Hindlimb muscle (tissue), 1 donor: ENCODE results near the gene SYNJ2. TPM values are rescaled to one million over a fixed set of nuclear protein-coding genes. Genes with fewer than 3 reads are reported as not detected.
A peak's percentile ranks its signal among the peaks of the same experiment; 100 is the strongest.
"Not testable (repeated sequence)": the region's sequence is repeated elsewhere in the genome, so short reads cannot be mapped to it uniquely, and the experiment has no call there.

Experiments used
- DNase-seq: peaks from one replicate; pipeline ENCODE4 v3.0.0-alpha.2; 2013
- polyA plus RNA-seq: library from polyadenylated mRNA; unstranded; fragments of 120-200 nt; gene quantifications from one replicate; pipeline ENCODE4 v1.2.1, GENCODE V29; 2013; ENCODE audit not compliant: insufficient read length

The SYNJ2 gene
- polyA plus RNA-seq, 1 donor: 9.8 TPM

DNA sequence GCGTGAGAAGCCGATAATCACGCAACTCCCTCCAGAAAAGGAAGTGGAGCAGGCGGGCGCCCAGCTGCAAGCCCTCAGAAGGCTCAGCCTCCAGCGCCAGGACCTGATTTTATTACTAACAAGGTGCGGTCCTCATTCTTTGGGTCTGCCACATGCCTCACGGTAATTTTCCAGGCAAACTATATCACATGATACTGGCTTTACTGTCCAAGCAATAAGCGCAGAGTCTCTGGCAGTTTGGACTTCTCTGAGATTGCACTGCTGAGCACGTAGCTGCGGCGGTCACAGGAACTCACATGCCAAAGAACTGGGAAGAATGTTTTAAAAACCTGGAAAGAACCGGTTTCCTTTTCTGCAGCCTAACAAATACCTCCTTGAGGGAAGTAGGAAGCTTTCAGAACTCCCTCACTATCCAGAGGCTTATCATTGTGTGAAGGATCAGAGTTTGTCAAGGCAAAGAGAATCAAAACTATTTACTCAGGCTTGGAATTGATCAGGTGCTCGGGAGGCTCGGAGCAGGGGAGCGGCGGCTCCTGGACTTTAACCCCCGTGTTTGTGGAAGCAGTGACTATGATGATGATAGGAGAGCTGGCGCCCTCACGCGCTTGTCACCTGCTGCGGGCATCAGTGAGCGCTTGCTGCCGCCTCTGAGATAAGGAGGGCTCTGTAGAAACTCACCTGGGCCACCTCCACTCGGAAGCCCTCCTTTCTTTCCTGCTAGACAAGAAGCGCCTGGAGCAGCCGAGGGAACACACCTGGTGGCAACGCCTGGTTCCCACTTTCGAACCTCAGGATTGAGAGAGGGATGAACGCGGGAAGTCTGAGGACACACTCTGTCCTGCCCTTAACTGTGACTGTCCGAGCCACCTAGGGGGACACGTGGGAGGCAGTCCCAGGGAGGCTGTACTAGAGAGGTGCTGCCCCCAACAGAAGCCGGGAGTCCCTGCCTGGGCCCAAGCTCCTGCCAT is 27.2 kb upstream of the SYNJ2 start:
- DNase-seq: peak; percentile 61

DNA sequence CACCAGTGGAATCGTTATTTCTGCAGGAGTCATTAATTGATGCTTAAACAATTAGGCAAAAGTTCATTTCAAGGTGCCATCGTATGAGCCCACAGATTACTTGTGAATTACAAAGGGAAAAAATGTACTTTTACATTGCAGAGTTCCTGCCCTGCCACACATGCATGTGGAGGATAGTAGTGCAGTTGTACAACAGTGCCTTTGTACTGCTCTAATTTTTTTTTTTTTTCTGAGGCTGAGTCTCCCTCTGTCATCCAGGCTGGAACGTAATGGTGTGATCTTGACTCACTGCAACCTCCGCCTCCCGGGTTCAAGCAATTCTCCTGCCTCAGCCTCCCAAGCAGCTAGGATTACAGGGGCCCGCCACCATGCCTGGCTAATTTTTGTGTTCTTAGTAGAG is 26.0 kb upstream of the SYNJ2 start:
- DNase-seq: no peak

DNA sequence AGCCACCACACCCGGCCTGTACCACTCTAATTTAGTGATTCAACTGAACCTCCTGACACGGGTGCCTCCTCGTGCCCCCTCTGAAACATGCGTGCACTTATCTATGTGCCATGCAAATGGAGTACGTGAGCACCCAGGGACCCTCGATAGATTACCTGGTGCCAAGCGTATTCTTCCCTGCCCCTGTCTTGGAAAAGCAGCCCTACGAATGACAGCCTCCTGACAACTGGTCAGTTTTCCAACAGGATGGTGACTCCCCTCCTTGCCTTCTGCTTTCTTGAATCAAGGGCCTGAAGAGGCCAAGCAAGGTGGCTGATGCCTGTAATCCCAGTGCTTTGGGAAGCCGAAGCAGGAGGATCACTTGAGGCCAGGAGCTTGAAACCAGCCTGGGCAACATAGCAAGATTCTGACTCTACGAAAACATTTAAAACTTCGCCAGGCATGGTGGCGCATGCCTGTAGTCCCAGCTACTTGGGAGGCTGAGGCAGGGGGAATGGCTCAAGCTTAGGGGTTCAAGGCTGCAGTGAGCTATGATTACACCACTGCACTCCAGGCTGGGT is 25.4 kb upstream of the SYNJ2 start:
- no peak for DNase-seq

DNA sequence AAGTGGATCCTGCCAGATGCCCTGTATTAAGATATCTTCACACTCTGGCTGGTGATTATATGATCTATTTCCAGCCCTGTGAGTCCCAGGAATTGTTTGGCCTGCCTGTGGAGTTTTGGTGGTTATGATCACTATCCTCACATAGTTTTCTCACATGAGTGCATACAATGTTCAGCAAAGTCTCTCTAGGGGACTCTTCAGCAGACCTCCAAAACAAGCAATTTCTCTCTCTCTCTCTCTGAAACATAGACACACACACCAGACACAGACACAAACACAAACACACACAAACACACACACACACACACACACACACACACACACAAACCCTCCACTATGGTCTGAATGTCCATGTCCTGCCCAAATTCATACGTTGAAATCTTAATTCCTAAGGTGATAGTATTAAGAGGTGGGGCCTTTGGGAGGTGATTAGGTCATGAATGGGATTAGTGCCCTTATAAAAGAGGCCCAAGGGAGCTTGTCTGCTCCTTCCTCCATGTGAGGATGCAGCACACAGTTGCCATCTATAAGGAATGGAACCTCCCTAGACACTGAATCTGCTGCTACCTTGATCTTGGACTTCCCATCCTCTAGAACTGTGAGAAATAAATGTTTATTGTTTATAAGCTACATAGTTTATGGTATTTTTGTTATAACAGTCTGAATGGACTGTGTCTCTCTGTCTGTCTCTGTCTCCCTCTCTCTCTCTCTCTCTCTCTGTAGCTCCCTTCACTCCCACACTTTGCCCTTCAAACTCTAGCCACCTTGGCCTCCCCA is 22.0 kb upstream of the SYNJ2 start:
- no peak for DNase-seq

DNA sequence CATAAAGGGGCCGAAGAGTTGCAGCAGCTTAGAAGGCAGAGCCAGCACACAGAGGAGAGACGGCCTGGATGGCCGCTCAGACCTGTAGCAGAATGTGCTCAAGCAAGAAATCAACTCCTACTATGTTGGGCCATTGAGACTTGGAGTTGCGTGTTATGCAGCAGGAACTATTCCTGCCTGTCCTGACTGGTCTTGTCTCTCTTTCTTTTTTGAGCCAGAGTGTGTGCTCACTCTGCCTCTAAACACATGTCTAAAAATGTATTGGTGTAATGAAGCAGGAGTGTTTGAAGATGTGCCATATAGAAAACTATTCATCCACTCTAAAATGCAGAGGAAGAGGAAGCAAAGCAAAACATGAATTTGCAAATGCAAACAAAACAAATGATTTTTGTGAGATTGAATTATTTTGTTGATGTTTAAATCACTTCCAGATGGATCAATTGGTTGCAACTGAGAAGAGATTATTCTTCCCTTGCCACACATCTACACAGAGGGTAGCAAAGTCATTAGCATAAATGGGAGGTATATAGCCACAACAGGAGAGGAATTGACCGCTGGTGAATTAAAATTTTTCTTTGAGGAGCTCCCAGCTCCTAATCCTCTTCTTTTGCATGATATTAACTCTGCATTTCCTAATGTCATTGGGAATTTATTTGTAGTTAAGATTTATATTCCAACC is 20.4 kb upstream of the SYNJ2 start:
- DNase-seq: no peak

DNA sequence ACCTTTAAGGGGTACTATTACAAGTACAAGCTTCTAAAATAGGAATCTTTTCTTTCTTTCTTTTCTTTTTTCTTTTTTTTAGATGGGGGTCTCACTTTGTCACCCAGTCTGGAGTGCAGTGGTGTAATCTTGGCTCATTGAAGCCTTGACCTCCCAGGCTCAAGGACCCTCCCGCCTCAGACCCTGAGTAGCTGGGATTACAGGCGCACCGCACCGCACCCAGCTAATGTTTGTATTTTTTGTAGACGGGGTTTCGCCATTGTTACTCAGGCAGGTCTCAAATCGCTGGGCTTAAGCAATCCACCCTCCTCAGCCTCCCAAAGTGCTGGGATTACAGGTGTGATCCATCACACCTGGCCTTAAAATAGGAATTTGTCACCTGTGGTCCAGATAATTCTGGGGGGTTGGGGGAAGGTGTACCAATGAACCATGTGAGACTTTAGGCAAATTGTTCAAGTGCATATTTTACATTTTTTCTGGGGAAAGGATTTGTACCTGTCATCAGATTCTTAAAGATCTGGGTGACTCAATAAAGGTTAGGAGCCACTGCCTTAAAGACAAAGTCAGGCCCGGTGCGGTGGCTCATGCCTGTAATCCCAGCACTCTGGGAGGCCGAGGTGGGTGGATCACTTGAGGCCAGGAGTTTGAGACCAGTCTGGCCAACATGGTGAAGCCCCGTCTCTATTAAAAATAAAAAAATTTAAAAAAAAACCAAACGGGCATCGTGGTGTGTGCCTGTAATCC is 19.7 kb upstream of the SYNJ2 start:
- no peak for DNase-seq

DNA sequence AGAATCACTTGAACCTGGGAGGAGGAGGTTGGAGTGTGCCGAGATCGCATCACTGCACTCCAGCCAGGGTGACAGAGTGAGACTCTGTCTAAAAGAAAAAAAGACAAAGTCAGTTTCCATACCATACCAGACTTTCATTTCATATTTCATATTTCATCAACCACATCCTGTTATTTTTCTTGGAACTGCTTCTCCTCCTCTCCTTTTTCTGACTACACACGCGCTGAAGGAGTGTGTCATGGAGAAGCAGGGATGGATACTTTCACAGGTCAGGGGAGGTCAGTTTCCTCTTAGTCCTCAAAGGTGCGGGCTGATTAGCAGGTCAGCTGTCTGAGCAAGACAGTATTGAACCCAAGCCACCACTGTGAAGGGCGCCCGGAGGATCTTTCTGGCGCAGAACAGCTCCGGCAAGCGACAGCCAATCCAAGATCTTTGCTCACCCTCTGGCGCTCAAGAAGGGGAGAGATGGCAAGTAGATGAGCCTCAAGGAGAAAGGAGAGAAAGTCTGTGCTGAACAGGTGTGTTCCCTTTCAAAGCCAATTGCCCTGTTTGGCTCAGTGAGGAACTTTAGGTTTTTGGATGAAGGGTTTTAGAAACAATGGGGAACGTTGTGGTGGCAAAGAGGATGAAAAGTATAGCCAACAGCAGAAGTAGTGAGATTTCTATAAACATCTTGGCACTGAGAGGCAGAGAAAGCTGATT is 18.9 kb upstream of the SYNJ2 start:
- no peak for DNase-seq

DNA sequence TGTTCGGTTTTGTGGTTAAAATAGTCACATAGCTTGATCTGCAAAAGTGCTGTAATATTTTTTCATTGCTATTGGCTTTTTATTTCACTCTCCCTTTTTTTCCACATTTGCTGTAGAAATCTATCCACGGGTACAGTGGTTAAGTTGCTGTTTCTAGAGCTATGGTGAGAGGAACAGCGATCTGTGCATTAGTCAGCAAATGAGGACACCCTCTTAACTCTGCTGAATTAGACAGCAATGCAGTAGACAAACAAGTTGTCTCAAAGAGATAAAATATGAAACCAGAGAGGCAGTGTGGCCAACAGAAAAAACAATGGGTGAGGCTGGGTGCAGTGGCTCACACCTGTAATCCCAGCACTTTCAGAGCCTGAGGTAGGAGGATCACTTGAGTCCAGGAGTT is 17.6 kb upstream of the SYNJ2 start:
- DNase-seq: no peak

DNA sequence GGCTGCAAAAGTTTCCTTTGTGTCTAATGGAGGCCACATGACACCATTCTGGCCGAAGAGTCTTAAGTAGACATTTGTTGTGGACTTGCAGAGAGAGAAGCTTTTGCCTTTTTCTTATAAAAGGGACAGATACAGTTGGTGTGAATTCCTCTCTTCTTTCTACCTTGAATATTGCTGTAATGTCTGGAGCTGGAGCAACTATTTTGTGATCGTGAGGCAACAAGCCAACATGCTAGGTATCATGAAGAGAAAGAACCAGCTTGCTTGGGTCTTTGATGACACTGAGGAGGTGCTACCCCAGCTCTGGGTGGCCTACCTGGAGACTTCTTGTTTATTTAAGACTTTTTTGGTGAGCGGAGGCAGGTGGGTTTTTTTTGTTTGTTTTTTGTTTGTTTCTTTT is 16.3 kb upstream of the SYNJ2 start:
- DNase-seq: no peak

DNA sequence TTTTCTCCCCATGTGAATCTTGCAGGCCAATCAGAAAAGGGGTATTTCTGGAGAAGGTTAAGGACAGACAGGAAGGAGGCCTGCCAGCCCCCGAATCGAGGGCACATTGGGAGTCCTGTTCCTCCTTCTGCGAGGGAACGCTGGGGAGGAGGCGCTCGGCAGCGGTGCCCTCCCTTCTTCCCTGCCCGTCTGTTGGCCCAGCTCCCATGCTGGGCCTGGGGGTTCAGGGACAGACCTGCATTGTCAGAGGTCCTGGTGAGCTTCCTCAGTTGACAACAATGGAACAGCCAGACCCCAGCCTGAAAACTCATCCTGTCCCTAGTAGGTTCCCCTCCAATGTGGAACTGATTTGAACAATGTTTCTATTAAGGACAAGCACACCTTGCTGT is 15.1 kb upstream of the SYNJ2 start:
- DNase-seq: no peak

DNA sequence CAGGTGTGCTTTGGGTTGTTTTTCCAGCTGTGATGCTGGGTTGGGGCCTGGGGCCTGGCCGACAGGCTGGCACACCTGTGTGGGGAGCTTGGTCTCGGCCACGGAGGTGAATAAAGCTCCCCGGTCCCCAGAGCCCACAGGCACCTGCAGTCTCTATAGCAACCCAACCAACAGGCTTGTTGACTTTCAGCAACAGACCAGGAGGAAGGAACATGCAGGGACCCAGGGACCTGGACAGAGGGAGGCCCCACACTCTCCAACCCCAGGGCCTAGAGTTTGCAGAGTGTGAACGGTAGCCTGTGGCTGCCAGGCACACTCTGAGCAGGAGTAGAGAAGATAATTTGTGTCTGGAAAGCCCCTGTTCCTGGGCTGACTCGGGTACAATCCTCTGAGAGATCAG is 14.6 kb upstream of the SYNJ2 start:
- no peak for DNase-seq

DNA sequence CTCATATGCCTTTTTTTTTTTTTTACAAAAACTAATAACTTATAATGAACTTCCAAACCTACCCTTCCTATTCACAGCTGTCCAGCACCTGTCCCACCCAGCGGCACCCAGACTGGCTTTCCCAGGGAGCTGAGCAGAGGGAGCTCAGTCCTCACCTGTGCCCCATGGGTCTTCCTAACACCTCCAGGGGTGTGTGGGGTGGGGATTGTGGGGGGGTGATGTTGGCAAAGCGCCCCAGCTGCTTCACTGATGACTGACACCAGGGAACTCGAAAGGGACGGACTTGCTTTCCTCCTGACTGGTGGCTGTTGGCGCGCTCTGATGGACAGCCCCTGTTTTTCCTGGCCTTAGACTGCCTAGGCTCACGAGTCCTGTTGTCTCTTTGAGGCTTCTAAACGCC is 14.2 kb upstream of the SYNJ2 start:
- no peak for DNase-seq

DNA sequence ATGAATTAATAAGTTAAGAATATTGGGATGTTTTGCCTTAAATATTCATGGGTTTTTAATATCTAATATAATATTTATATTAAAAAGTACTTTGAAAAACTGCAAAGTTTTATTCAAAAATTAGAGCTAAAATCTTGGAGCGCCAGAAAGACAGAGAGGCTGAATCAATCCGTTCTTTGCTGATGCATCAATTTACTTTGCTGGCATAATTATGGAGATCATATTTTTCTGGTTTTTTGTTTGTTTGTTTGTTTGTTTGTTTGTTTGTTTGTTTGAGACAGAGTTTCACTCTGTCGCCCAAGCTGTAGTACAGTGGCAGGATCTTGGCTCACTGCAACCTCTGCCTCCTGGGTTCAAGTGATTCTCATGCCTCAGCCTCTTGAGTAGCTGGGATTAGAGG is 9.5 kb upstream of the SYNJ2 start:
- DNase-seq: not testable (repeated sequence)

DNA sequence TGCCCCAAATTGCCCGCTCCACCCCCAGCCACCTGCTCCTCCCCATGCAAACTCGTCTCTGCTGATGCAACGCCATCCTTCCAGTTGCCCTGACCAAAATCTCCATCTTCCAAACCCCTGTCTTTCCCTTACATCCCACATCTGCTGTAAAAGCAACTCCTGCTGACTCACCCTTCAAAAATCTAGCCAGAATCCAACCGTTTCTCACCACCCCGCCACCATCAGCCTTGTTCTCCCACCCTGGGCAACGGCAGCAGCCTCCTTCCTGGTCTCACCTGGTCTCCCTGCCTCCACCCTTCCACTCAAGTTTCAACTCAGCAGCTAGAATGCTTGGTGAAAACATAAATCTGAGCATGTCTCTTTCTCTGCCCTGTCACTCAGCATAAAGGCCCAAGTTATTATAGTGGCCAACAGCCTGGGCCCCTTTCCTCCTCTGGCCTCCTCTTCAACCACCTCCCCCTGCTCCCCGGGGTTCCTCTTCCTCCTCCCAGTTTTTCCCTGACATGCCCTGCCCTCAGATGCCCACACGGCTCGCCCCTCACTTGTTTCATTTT is 7.2 kb upstream of the SYNJ2 start:
- no peak for DNase-seq

DNA sequence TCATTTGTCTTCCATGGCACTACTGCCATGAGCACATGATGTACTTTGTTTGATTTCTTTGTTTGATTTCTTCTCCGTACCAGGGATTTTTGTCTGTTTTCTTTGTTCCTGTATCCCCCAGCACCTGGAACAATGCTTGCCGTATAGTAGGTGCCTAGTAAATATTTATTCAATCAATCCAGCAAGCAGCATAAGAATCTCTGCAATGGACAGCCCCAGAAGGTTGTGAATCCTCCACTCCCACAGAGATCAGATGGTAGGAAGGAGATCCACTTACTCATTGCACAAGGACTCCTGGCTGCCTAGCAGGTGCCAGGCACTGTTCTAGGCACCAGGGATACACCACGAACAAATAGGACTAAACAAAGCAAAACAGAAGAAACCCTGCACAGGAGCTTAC is 6.7 kb upstream of the SYNJ2 start:
- no peak for DNase-seq

DNA sequence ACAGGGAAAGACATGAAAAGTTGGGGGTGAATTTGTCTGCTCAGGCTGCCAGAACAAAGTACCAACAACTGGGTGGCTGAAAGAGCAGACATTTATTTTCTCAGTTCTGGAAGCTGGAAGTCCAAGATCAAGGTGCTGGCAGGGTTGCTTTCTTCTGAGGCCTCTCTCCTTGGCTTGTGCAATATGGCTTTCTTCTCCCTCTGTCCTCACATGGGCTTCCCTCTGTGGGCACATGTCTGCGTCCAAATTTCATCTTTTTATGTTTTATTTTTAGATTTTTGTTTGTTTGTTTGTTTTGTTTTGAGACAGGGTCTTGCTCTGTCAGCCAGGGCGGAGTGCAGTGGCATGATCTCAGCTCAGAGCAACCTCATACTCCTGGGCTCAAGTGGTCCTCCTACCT is 6.2 kb upstream of the SYNJ2 start:
- no peak for DNase-seq

DNA sequence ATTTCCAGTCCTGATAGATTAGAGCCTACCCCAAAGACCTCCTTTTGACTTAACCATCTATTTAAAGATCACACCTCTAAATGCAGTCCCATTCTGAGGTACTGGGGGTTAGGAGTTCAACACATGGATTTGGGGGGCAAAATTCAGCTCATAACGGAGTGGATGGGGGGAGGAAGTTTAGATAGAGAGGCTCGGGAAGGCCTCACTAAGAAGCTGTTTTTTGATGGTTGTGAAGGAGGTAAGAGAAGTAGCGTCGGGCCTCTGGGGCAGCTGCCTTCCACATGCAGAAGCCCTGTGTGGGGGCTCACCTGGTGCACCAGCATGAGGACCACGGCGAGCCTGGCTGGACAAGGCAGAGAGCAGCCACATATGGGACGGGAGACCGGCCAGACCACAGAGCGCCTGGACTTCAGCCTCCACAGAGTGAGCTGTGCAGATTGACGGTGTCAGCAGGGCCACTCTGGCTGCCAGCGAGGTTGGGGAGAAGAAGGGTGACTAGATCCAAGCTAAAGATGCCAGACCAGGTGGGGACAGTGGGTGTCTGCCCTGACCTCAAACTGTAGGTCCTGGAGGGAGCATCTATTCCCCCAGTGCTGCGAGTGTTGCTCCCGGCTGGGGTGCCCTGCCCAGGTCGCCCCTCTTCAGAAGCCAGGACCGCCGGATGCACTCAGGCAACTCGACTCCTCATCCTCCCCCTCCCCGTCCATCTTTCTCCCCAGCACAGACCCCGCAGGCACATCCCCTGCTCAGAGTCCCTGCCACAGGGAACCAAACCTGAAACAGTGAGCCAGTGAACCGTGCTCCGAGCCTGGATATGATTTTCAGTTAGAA is 5.1 kb upstream of the SYNJ2 start:
- no peak for DNase-seq

DNA sequence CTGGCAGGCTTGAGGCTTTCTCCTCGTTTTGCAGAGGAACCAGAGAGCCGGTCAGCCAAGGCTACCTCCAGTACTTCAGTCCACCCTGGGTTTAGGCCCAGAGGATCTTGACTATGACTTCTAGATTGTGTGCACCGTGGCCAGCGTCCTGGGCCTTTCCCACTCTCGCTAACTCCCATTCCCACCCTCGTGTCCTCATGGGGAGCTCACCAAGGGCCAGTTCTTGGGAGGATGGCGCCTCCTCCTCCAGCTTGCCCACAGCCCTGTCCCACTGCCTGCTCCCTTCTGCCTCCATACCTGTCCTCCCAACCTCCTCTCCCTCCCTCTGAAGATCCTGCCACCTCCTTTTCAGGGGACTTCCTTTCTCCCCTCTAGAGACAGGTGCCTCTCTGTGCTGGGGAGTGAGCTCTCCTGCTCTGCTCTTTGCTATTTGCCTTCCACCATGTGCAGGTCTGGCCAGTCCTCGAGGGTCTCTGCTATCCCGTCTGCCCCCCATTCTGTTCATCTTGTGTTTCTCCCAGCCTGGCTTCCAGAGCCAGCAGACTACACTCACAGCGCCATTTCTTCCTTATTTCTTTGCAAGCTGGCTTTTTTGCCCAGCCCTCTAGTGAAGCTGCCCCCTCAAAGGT is 4.4 kb upstream of the SYNJ2 start:
- no peak for DNase-seq

DNA sequence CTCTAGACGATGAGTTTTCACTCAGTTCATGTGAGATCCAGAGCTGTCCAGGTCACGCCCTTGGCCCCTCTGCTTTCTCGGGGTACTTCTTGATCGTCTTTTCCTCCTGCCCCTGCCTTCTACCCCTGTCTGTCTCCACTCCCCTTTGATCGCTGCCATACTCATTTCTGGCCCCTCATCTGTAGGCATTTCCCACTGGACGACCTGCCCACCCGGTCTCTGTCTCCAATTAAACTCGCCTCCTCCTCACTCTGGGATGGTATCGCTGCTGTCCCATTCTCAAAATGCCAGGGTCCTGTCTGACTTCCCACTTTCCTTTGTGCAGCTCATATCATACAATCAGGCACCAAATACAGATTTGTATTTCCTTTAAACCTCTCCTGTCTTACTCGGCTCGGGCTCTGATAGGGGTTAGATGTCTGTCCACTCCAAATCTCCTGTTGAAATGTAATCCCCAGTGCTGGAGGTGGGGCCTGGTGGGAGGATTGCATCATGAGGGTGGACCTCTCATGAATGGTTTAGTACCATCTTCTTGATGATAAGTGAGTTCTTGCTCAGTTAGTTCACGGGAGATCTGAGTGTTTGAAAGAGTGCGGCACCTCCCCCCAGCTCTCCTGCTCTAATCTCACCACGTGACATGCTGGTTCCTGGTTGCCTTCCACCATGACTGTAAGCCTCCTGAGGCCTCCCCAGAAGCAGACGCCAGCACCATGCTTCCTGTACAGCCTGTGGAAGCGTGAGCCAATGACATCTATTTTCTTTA is 3.5 kb upstream of the SYNJ2 start:
- no peak for DNase-seq
